Panc1 (cell line): Measurements from ENCODE around the gene ARHGEF6. TPM values are rescaled to one million over a fixed set of nuclear protein-coding genes. Genes with fewer than 3 reads are reported as not detected.

Experiments used
- ATAC-seq: fragments of 200-7000 bp; cut with Tn5 transposase; 2 replicates; pipeline ENCODE4 v1.9.1; 2020; ENCODE audit warnings: mild to moderate bottlenecking, moderate library complexity
- Bru-seq: library from RNA; stranded (reverse); fragments of 400-500 nt; gene quantifications from one replicate; lab custom pipeline; 2021; lab: Mats Ljungman, UMichigan
- BruChase-seq, 2 experiments: library from RNA; stranded (reverse); fragments of 400-500 nt; gene quantifications; one replicate each; lab custom pipeline; 2021; lab: Mats Ljungman, UMichigan
- BruUV-seq: library from RNA; stranded (reverse); fragments of 400-500 nt; replicated peaks from 2 replicates; lab custom pipeline; 2021; lab: Mats Ljungman, UMichigan
- CTCF ChIA-PET: fragments of 300-600 bp; sonication (Branson Sonifier 250); formaldehyde crosslinking; loops from one replicate; lab custom pipeline; 2022; ENCODE audit warnings: antibody characterized with exemption; lab: Charles Lee
- POLR2A ChIA-PET: fragments of 300-600 bp; sonication (Branson Sonifier 250); formaldehyde crosslinking; loops from one replicate; lab custom pipeline; 2022; ENCODE audit warnings: antibody characterized with exemption; lab: Charles Lee
- DNase-seq: peaks from one replicate; pipeline ENCODE4 v3.0.0-alpha.2; 2010; ENCODE audit warnings: low read depth, low spot score
- H3K27ac ChIP-seq: 2 replicates; pipeline ENCODE4 v1.5.1; 2011; ENCODE audit warnings: mild to moderate bottlenecking, low read length, inconsistent platforms
- H3K27me3 ChIP-seq: fragments of 200-500 bp; sonication (Bioruptor generic); 2 replicates; pipeline ENCODE4 v1.6.0; 2014; ENCODE audit warnings: low read length, inconsistent platforms; ENCODE audit not compliant: control insufficient read depth, insufficient read depth
- H3K36me3 ChIP-seq: fragments of 200-500 bp; sonication (Bioruptor generic); 2 replicates; pipeline ENCODE4 v1.5.1; 2014; ENCODE audit warnings: inconsistent platforms, mild to moderate bottlenecking, low read length, moderate library complexity; ENCODE audit not compliant: control insufficient read depth, insufficient read depth
- H3K4me1 ChIP-seq: 2 replicates; pipeline ENCODE4 v1.5.1; 2011; ENCODE audit warnings: inconsistent platforms, mild to moderate bottlenecking, low read length, moderate library complexity; ENCODE audit not compliant: control insufficient read depth, insufficient read depth
- H3K4me3 ChIP-seq, 2 experiments: 2 replicates each; pipeline ENCODE4 v1.5.1; 2011 to 2012; ENCODE audit warnings: low read depth in 2 of 2, low read length in 2 of 2, mild to moderate bottlenecking in 2 of 2, inconsistent platforms in 1 of 2, moderate library complexity in 1 of 2
- H3K9me3 ChIP-seq: fragments of 200-500 bp; sonication (Bioruptor generic); 2 replicates; pipeline ENCODE4 v1.5.1; 2014; ENCODE audit warnings: low read depth, mild to moderate bottlenecking, inconsistent platforms, low read length, moderate library complexity; ENCODE audit not compliant: control insufficient read depth, insufficient read depth
- CTCF ChIP-seq: fragments of 450-650 bp; IDR thresholded peaks from 2 replicates; pipeline ENCODE4 v1.5.1; 2017; ENCODE audit warnings: mild to moderate bottlenecking
- POLR2AphosphoS5 ChIP-seq: IDR thresholded peaks from 2 replicates; pipeline ENCODE4 v1.6.1; 2012; ENCODE audit warnings: mild to moderate bottlenecking, low read depth, low read length, moderate library complexity
- REST ChIP-seq, 2 experiments: IDR thresholded peaks; 2 replicates each; pipeline ENCODE4 v1.6.1; 2011 to 2012; ENCODE audit warnings: low read depth in 2 of 2, control low read depth in 1 of 2, low read length in 1 of 2, mild to moderate bottlenecking in 1 of 2, moderate library complexity in 1 of 2; ENCODE audit not compliant: insufficient read depth in 1 of 2
- SIN3A ChIP-seq: IDR thresholded peaks from 2 replicates; pipeline ENCODE4 v1.6.1; 2012; ENCODE audit warnings: low read depth, mild to moderate bottlenecking, low read length, moderate library complexity, borderline replicate concordance; ENCODE audit not compliant: insufficient read depth
- TCF7L2 ChIP-seq: IDR thresholded peaks from 2 replicates; pipeline ENCODE4 v1.6.1; 2011; ENCODE audit warnings: mild to moderate bottlenecking, low read depth, low read length, inconsistent platforms
- in situ Hi-C: cut with HindIII; loops from 2 replicates; pipeline ENCODE4 v1.10.0; 2016; ENCODE audit warnings: low sequenced_read_pairs, low pct_unique_long_range_greater_than_20kb
- intact Hi-C: fragments of 100-400 bp; cut with micrococcal nuclease; formaldehyde crosslinking; loops from one replicate; pipeline ENCODE4 v1.10.0; 2022; ENCODE audit not compliant: unreplicated experiment
- long read RNA-seq: library from polyadenylated mRNA; unstranded; transcript quantifications from one replicate; pipeline ENCODE4 v2.0.0, GENCODE V29; 2021; ENCODE audit not compliant: unreplicated experiment
- polyA plus RNA-seq: library from polyadenylated mRNA; unstranded; fragments of >200 nt; gene quantifications from one replicate; pipeline ENCODE4 v1.2.1, GENCODE V29; 2012; ENCODE audit warnings: missing spikeins; ENCODE audit not compliant: insufficient read length
- total RNA-seq: library from RNA; stranded (reverse); gene quantifications from one replicate; pipeline ENCODE4 v1.2.1, GENCODE V29; 2021; ENCODE audit not compliant: unreplicated experiment

Gene ARHGEF6
- total RNA-seq (35.5 TPM), Bru-seq, nascent RNA (percentile 69 among the genes with signal in this experiment), BruChase-seq, experiment 1, labeled RNA remaining after a 2-hour chase (percentile 63 among the genes with signal in this experiment), BruChase-seq, experiment 2, labeled RNA remaining after a 6-hour chase (percentile 74 among the genes with signal in this experiment)
- polyA plus RNA-seq = 25.6 TPM
- long read RNA-seq, full-length matches to known transcripts = 22 of 87 reads
- long read RNA-seq, partial matches to known transcripts = 12 of 87 reads
- long read RNA-seq, other reads (novel, unspliced or antisense) = 53 of 87 reads

DNA sequence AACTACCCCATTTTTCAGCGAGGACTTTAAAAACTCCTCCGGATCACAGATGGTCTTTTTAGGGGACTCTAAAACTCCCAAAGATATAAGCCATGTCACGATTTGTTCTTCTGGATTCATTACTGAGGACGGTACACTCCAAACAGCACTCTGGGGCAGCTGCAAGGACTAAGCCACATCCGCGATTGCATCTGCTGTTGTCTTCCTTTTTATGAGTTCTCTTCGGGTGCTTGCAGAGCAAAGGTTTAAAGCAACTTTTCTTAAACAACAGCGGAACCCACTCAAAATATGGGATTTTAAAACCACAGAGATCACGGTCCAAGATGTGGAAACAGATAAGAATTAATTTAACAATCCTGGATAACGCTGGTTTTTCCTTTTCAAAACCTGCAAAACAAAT lies at the start of gene ARHGEF6:
TSS of gene ARHGEF6 (minus strand) at position 170 of the 400 bp plus-strand sequence. CDS start at position 120, 50 bp downstream.
- CTCF ChIA-PET = no interaction called here
- H3K4me3 ChIP-seq = peak within 1 kb of the TSS; percentile 40 to 53

GRCh38 chrX:136829413-136829812 lies 48.7 kb upstream of the ARHGEF6 start:
- no peak for DNase-seq
- Histone ChIP-seq H3K36me3 (no peaks in the 10 kb centered on the region), H3K4me3 (no peak overlapping the region), H3K27me3 (no peaks in the 10 kb centered on the region), H3K9me3 (no peaks in the 10 kb centered on the region), H3K27ac (no peak overlapping the region), H3K4me1 (no peaks in the 10 kb centered on the region)
- intact Hi-C loops = no loop called here
- in situ Hi-C loops = no loop called here
- ChIA-PET CTCF (interaction anchor here (0.5 kb wide), 1 partner anchor 15 kb away, joined by 4 read pairs; no protein-coding TSS in a partner anchor), POLR2A (no interaction called here)
- BruUV-seq = no TSS peak
- ATAC-seq = no peak
- TF ChIP-seq CTCF (no peak), REST (IDR thresholded peaks at IDR 0.05; ENCODE audit: insufficient read depth in 1 of 2, low read depth in 2 of 2, low read length in 1 of 2) (no peak), TCF7L2 (no peak), POLR2AphosphoS5 (no peak)

More for the DNA sequence above, at the start of gene ARHGEF6:
- ATAC-seq (peak; percentile 64), DNase-seq (no peak)
- POLR2A ChIA-PET = no interaction called here
- in situ Hi-C loops (no loop called here), intact Hi-C loops (no loop called here)
- Histone ChIP-seq H3K36me3 (no peaks in the 10 kb centered on the region), H3K27me3 (no peaks in the 10 kb centered on the region), H3K4me1 (peaks cover 50% of the 10 kb centered on the region), H3K27ac (peak within 1 kb of the TSS; percentile 89), H3K9me3 (no peaks in the 10 kb centered on the region)
- TSS peak; percentile 73 for BruUV-seq
- no peak for TF ChIP-seq REST (IDR thresholded peaks at IDR 0.05; ENCODE audit: insufficient read depth in 1 of 2, low read depth in 2 of 2, low read length in 1 of 2)
- TF ChIP-seq TCF7L2 = no peak
- TF ChIP-seq CTCF = no peak
- TF ChIP-seq SIN3A = no peak
- no peak for TF ChIP-seq POLR2AphosphoS5
